AG04450 (cell line): ENCODE measurements around the gene ADAMTS3. TPM values are rescaled to one million over a fixed set of nuclear protein-coding genes. Genes with fewer than 3 reads are reported as not detected.

Experiments
- CTCF ChIA-PET: fragments of 300-600, 350-600 bp; formaldehyde crosslinking; extraction: SDS; loops from one replicate; lab custom pipeline; 2022; ENCODE audit warnings: antibody characterized with exemption, inconsistent platforms; lab: Charles Lee
- POLR2A ChIA-PET: fragments of 350-600 bp; formaldehyde crosslinking; extraction: SDS; loops from one replicate; lab custom pipeline; 2021; ENCODE audit warnings: antibody characterized with exemption, inconsistent platforms; lab: Yijun Ruan, JAX
- DNase-seq: peaks from one replicate; pipeline ENCODE4 v3.0.0-alpha.2; 2011; ENCODE audit warnings: low read depth, low spot score
- H3K27ac ChIP-seq: one replicate; pipeline ENCODE4 v1.5.1; 2012; ENCODE audit warnings: low read depth, low read length, control low read depth
- H3K27me3 ChIP-seq: one replicate; pipeline ENCODE4 v1.6.0; 2012; ENCODE audit warnings: low read length; ENCODE audit not compliant: control insufficient read depth, insufficient read depth
- H3K4me3 ChIP-seq: 2 replicates; pipeline ENCODE4 v1.5.1; 2011; ENCODE audit warnings: mild to moderate bottlenecking, low read depth, low read length, control low read depth
- H3K9me3 ChIP-seq: 2 replicates; pipeline ENCODE4 v1.5.1; 2012; ENCODE audit warnings: low read length; ENCODE audit not compliant: control insufficient read depth, insufficient read depth
- CTCF ChIP-seq: IDR thresholded peaks from 2 replicates; pipeline ENCODE4 v1.5.1; 2011; ENCODE audit warnings: low read depth, low read length, control low read depth, inconsistent platforms
- polyA plus RNA-seq: library from polyadenylated mRNA; depleted of rRNA; stranded (reverse); fragments of >200 nt; gene quantifications from 2 replicates; pipeline ENCODE4 v1.2.3, GENCODE V29; 2011

ADAMTS3 gene
- polyA plus RNA-seq, 1 experiment = 0.77 TPM

GRCh38 chr4:72338060-72338459 lies 231.0 kb downstream of the ADAMTS3 start:
- Histone ChIP-seq H3K9me3 (no peaks in the 10 kb centered on the region), H3K27me3 (no peaks in the 10 kb centered on the region), H3K4me3 (no peak overlapping the region), H3K27ac (no peak overlapping the region)
- no peak for DNase-seq
- CTCF ChIA-PET = no interaction called here
- POLR2A ChIA-PET = no interaction called here
- TF ChIP-seq CTCF = no peak

- DNase-seq = no peak
- Histone ChIP-seq H3K9me3 (no peaks in the 10 kb centered on the region), H3K4me3 (no peak overlapping the region), H3K27me3 (no peaks in the 10 kb centered on the region), H3K27ac (no peak overlapping the region)
- TF ChIP-seq CTCF = no peak
- ChIA-PET POLR2A (no interaction called here), CTCF (interaction anchor here (1.0 to 2.2 kb wide), 2 partner anchors 13 to 27 kb away, joined by 3 to 9 read pairs; no protein-coding TSS in a partner anchor)
Observed at GRCh38 chr4:72330381-72330780, 238.6 kb downstream of the ADAMTS3 start.

- ChIA-PET CTCF (interaction anchor here (0.6 to 4.9 kb wide), 46 partner anchors 8 to 694 kb away, joined by 3 to 73 read pairs (median 4); no protein-coding TSS in a partner anchor), POLR2A (no interaction called here)
- Histone ChIP-seq H3K27ac (no peak overlapping the region), H3K4me3 (no peak overlapping the region), H3K9me3 (no peaks in the 10 kb centered on the region), H3K27me3 (no peaks in the 10 kb centered on the region)
- peak; percentile 71 for TF ChIP-seq CTCF
- no peak for DNase-seq
Observed at GRCh38 chr4:72326692-72327632, 242.1 kb downstream of the ADAMTS3 start.

- TF ChIP-seq CTCF = no peak
- ChIA-PET POLR2A (no interaction called here), CTCF (interaction anchor here (0.6 to 4.9 kb wide), 12 partner anchors 7 to 1710 kb away, joined by 3 to 73 read pairs (median 6); no protein-coding TSS in a partner anchor)
- DNase-seq = no peak
- H3K4me3 ChIP-seq = no peak overlapping the region
- no peaks in the 10 kb centered on the region for H3K9me3 ChIP-seq
- no peaks in the 10 kb centered on the region for H3K27me3 ChIP-seq
- H3K27ac ChIP-seq = no peak overlapping the region
Observed at GRCh38 chr4:72325215-72325614, 243.8 kb downstream of the ADAMTS3 start.

- Histone ChIP-seq H3K27me3 (no peaks in the 10 kb centered on the region), H3K9me3 (no peaks in the 10 kb centered on the region), H3K27ac (no peak overlapping the region), H3K4me3 (no peak overlapping the region)
- ChIA-PET POLR2A (no interaction called here), CTCF (interaction anchor here (0.6 to 2.3 kb wide), 6 partner anchors 11 to 245 kb away, joined by 3 to 8 read pairs (median 4); no protein-coding TSS in a partner anchor)
- TF ChIP-seq CTCF = no peak
- DNase-seq = no peak
Observed at GRCh38 chr4:72323227-72323626, 245.8 kb downstream of the ADAMTS3 start.
